Calu3 (cell line): ENCODE measurements around the gene LCLAT1. TPM values are rescaled to one million over a fixed set of nuclear protein-coding genes. Genes with fewer than 3 reads are reported as not detected.

Experiments used
- BruUV-seq: library from RNA; stranded (reverse); fragments of 400-500 nt; replicated peaks from 2 replicates; lab custom pipeline; 2021; lab: Mats Ljungman, UMichigan
- CTCF ChIA-PET: fragments of 300-600 bp; sonication (Branson Sonifier 250); formaldehyde crosslinking; loops from one replicate; lab custom pipeline; 2022; ENCODE audit warnings: antibody characterized with exemption; lab: Charles Lee
- DNase-seq: peaks from one replicate; pipeline ENCODE4 v3.0.0; 2022
- H3K27ac Mint-ChIP-seq: one replicate; pipeline ENCODE4 v1.8.0; 2022; ENCODE audit warnings: mixed read lengths; ENCODE audit not compliant: unreplicated experiment
- H3K27me3 Mint-ChIP-seq: one replicate; pipeline ENCODE4 v1.8.0; 2022; ENCODE audit warnings: mixed read lengths; ENCODE audit not compliant: unreplicated experiment
- H3K36me3 Mint-ChIP-seq: one replicate; pipeline ENCODE4 v1.8.0; 2022; ENCODE audit warnings: mild to moderate bottlenecking, moderate library complexity, mixed read lengths; ENCODE audit not compliant: insufficient read depth, unreplicated experiment
- H3K4me1 Mint-ChIP-seq: one replicate; pipeline ENCODE4 v1.8.0; 2022; ENCODE audit warnings: mild to moderate bottlenecking, low read depth, mixed read lengths; ENCODE audit not compliant: unreplicated experiment
- H3K4me3 Mint-ChIP-seq: one replicate; pipeline ENCODE4 v1.8.0; 2022; ENCODE audit warnings: mild to moderate bottlenecking, low read depth, moderate library complexity, mixed read lengths; ENCODE audit not compliant: unreplicated experiment
- H3K9me3 Mint-ChIP-seq: one replicate; pipeline ENCODE4 v1.8.0; 2022; ENCODE audit warnings: low read depth, mixed read lengths; ENCODE audit not compliant: unreplicated experiment
- intact Hi-C: fragments of 100-400 bp; cut with micrococcal nuclease; formaldehyde crosslinking; loops from one replicate; pipeline ENCODE4 v1.10.0; 2022; ENCODE audit not compliant: unreplicated experiment
- total RNA-seq: library from RNA; stranded (reverse); gene quantifications from 2 replicates; pipeline ENCODE4 v1.2.3, GENCODE V29; 2022
- TF ChIP-seq, protein P1 (sequence below): fragments of 200-600 bp; IDR thresholded peaks from one replicate; pipeline ENCODE4 v1.8.0; 2022; ENCODE audit warnings: antibody characterized with exemption; ENCODE audit not compliant: unreplicated experiment

Gene LCLAT1
- total RNA-seq, 1 experiment from 2014 or later, result 47.6 TPM

DNA sequence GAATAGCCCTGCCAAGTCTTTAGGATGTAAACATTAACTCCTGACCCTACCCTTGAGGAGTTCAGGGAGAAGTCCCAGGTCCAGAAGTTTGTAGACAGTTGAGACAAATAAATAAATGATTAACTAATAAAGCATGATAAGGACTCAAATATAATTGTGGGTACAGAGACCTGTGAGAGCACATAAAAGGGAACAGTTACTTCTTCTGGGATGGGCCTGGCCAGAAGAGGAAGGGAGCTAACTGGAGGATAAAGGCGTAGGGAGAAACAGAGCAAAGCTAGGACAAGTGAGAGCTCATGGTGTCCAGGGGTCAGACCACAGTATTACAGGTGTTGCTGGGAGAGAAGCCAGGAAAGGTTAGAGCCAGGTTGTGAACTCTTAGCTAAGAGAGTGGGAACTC is 3.0 kb downstream of the LCLAT1 start:
- BruUV-seq, result no TSS peak
- peaks cover 5% of the 10 kb centered on the region for H3K9me3 Mint-ChIP-seq
- peaks cover 66% of the 10 kb centered on the region for H3K4me1 Mint-ChIP-seq
- CTCF ChIA-PET, result interaction anchor here (0.7 to 1.4 kb wide), 3 partner anchors 54 to 216 kb away, joined by 3 to 4 read pairs (median 4); no protein-coding TSS in a partner anchor
- peak; percentile 34 for DNase-seq
- H3K27me3 Mint-ChIP-seq, result no peaks in the 10 kb centered on the region
- intact Hi-C loops, result loop anchor here (10.0 kb wide), 1 partner anchor 255 kb away; no protein-coding TSS in a partner anchor
- TF ChIP-seq, protein P1, sequence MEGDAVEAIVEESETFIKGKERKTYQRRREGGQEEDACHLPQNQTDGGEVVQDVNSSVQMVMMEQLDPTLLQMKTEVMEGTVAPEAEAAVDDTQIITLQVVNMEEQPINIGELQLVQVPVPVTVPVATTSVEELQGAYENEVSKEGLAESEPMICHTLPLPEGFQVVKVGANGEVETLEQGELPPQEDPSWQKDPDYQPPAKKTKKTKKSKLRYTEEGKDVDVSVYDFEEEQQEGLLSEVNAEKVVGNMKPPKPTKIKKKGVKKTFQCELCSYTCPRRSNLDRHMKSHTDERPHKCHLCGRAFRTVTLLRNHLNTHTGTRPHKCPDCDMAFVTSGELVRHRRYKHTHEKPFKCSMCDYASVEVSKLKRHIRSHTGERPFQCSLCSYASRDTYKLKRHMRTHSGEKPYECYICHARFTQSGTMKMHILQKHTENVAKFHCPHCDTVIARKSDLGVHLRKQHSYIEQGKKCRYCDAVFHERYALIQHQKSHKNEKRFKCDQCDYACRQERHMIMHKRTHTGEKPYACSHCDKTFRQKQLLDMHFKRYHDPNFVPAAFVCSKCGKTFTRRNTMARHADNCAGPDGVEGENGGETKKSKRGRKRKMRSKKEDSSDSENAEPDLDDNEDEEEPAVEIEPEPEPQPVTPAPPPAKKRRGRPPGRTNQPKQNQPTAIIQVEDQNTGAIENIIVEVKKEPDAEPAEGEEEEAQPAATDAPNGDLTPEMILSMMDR, result no peak
- peak overlapping the region; percentile 54 for H3K4me3 Mint-ChIP-seq
- H3K27ac Mint-ChIP-seq, result peak overlapping the region; percentile 53
- H3K36me3 Mint-ChIP-seq, result peaks cover 26% of the 10 kb centered on the region

- H3K4me1 Mint-ChIP-seq, result peaks cover 66% of the 10 kb centered on the region
- no peak overlapping the region for H3K27ac Mint-ChIP-seq
- no TSS peak for BruUV-seq
- intact Hi-C loops, result loop anchor here (10.0 kb wide), 1 partner anchor 251 kb away; no protein-coding TSS in a partner anchor
- peaks cover 5% of the 10 kb centered on the region for H3K9me3 Mint-ChIP-seq
- H3K36me3 Mint-ChIP-seq, result peaks cover 3% of the 10 kb centered on the region
- TF ChIP-seq, protein P1, result no peak
- CTCF ChIA-PET, result no interaction called here
- H3K27me3 Mint-ChIP-seq, result no peaks in the 10 kb centered on the region
- H3K4me3 Mint-ChIP-seq, result no peak overlapping the region
- no peak for DNase-seq
Observed at GRCh38 chr2:30453498-30453897, 6.5 kb downstream of the LCLAT1 start.

DNA sequence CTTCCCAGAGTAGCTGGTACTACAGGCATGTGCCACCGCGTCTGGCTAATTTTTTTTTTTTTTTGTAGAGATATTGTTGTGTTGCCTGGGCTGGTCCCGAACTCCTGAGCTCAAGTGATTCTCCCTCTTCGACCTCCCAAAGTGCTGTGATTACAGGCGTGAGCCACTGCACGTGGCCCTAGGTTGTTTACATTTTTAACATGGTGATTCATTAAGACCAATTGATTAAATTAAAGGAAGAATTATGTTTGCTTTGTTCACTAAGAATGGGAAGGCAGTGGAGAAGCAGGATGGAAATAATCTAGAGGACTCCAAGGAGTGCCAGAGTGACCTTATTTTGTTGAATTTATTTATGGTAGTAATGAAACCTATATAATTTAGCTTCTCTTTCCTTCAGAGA is 7.5 kb downstream of the LCLAT1 start:
- H3K4me3 Mint-ChIP-seq, result no peak overlapping the region
- no peak for DNase-seq
- no TSS peak for BruUV-seq
- CTCF ChIA-PET, result interaction anchor here (0.7 kb wide), 1 partner anchor 49 kb away, joined by 3 read pairs; no protein-coding TSS in a partner anchor
- H3K4me1 Mint-ChIP-seq, result peaks cover 63% of the 10 kb centered on the region
- H3K27ac Mint-ChIP-seq, result no peak overlapping the region
- intact Hi-C loops, result loop anchor here (10.0 kb wide), 1 partner anchor 250 kb away; no protein-coding TSS in a partner anchor
- H3K36me3 Mint-ChIP-seq, result no peaks in the 10 kb centered on the region
- TF ChIP-seq, protein P1, result no peak
- H3K27me3 Mint-ChIP-seq, result no peaks in the 10 kb centered on the region
- peaks cover 5% of the 10 kb centered on the region for H3K9me3 Mint-ChIP-seq

- DNase-seq, result no peak
- Mint-ChIP-seq H3K27ac (no peak overlapping the region), H3K36me3 (no peaks in the 10 kb centered on the region), H3K4me3 (no peak overlapping the region), H3K27me3 (no peaks in the 10 kb centered on the region), H3K9me3 (peaks cover 5% of the 10 kb centered on the region), H3K4me1 (peaks cover 57% of the 10 kb centered on the region)
- no TSS peak for BruUV-seq
- TF ChIP-seq, protein P1, result no peak
- CTCF ChIA-PET, result interaction anchor here (0.7 kb wide), 1 partner anchor 49 kb away, joined by 3 read pairs; no protein-coding TSS in a partner anchor
- intact Hi-C loops, result loop anchor here (10.0 kb wide), 1 partner anchor 250 kb away; no protein-coding TSS in a partner anchor
Observed at GRCh38 chr2:30455114-30455738, 8.2 kb downstream of the LCLAT1 start.
